ENCODE data around the gene FAM184B.
"Not testable (repeated sequence)": the region's sequence is repeated elsewhere in the genome, so short reads cannot be mapped to it uniquely, and the experiment has no call there.

The FAM184B gene

DNA sequence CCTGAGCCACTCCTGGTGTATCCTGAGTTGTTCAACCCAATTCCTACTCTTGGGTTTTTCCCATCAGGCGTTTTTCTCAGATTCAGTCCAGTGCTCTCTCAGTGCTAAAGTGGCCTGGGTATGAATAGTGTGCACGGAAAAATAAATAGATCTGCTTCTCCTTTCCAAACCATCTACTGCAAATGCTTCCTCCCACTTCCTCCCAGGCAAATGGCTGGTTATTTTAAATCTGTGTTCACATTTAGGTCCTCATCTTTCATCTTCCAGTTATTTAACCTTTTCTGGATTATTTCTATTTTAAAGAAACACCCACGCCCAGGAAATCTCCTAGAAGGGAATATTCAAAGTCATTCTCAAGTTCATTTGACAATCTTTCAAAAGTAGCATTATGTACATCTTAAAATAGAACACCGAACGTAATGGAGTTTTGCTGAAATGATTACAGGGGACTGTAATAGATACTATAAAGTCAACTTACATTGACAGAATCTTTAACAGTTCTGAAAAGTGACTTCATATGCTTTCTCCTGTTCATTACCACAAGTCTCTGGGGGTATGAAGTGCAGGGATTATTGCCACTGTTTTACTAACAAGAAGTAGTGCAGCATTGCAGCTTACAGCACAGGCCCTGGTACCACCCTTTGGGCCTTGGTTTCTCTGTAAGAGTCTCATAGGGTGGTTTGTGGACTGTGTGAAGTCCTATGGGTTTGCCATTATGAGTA lies 100.7 kb downstream of the FAM184B start:
- no peak for DNase-seq

DNA sequence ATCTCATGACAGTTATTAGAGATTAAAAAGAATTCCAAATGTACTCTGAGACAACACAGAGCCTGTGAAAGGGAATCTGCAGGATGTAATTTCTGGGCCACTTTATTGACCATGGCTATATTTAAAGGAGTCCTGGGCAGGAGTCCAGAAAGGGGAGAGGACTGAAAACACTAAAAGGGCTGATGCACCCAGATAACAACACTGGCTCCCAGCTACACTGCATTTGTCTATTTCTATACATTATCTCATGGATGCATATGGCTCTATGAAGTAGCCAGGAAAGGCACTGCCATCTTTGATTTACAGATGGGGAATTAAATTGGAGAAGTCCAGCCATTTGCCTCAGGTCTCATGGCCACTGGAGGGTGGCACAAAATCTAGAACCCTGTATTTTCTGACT lies 111.0 kb downstream of the FAM184B start:
- DNase-seq = no peak

DNA sequence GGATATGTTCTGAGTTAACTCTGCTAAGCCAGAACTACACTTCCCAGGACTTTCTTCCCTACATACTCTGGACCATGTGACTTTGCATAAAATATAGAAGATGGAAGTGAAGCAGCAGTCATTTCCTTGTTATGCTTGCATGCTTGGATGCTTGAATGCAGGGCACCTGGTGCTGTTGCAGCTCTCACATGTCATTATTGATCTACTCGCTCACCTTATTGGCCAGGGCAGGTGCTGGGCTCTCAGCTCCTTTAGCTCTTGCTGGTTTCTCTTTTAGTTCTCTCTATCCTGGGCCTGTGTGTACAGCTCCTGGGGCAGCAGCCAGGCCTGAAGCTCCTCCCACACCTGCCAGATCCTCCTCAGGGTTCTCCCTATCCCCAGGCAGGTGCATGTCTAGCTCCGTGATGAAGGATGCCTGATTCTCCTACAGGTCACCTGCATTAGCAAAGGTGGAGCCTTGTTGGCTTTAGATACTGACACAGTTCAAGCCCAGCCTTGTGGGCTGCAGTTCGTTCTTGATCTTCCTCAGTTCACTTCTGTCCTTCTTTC lies 113.7 kb downstream of the FAM184B start:
- DNase-seq = no peak

DNA sequence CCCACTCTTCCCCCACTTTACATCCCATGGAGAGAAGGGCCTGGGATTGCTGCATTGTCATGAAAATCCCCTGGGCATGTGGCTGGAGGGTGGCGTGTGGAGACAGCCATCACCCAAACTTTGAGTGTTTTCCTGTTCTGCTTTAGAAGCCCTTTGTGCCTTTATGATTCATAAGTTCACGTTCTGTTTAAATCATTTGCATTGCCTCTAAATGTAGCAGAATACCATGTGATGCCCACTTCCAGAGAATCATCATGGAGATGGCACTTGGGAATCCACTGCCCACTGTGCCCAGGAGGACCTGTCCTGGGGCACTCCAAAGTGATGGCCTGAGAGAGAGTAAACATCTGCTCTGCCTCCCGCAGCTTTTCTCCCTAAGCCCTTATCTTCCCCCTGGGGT lies 114.2 kb downstream of the FAM184B start:
- DNase-seq = no peak

DNA sequence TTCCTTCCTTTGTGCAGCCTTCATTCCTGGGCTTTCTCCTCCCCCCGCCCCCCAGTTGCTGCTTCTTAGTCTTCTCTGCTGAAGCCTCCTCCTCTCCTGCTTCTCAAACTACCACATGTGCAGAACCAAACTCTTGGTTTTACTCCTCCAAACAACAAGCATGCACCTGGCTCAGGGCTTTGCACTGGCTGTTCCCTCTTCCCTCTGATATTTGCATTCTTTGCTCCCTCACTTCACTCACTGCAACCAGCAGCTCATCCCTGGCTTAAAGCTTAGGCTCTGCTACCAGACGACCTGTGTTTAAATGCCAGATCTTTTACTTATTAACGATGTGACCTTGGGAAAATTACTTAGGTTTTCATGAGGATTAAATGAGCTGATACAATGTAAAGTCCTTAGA lies 115.6 kb downstream of the FAM184B start:
- no peak for DNase-seq

DNA sequence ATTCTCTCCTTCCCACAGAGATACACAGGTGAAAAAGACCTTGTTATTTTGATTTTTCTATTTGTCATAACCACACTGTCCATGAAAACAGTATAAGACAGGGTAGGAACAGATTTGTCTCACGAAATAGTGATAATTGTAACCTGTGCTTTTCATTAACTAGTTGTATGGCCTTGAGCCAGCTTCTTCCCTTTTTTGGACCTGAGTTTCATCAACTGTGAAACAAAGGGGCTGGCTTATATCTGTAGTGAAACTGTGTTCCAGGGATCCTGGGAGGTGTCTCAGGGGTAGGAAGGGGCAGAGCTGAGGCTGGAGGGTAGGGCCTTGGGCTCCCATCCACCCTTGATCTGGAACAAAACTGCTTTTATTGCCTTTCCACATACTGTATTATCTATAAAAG lies 116.1 kb downstream of the FAM184B start:
- DNase-seq = peak in 1 of 2 donors; percentile 3

DNA sequence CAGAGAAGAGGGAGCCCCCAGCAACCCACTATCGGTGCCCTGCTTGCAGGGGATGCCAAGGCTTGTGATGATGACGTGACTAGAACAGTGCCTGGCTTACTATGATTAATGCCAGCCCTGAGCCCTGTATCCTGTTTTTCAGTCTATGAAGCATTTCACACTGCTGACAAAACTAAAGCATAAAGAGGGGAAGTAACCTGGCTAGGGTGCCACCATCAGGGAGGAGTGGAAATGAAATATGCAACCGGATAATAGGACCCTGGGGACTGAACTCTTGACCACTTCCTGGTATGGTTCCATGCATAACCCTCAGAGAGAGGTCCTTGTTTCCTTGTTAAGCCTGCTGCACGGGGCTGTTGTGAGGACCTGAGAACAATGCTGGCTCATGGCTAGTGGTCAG lies 116.7 kb downstream of the FAM184B start:
- DNase-seq = peak; percentile 14 to 26

DNA sequence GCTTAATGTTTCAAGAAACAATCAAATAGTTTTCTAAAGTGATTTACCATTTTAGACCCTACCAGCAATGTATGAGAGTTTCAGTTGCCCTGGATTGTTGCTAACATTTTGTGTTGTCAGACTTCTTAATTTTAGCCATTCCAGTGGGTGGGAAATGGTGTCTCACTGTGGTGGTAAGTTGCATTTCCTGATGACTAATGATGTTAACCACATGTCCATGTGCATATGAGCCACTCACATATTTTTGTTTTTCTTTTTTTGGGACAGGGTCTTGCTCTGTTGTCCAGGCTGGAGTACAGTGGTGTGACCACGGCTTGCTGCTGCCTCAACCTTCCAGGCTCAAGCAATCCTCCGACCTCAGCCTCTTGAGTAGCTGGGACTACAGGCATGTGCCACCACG lies 118.7 kb downstream of the FAM184B start:
- peak; percentile 45 to 59 for DNase-seq

DNA sequence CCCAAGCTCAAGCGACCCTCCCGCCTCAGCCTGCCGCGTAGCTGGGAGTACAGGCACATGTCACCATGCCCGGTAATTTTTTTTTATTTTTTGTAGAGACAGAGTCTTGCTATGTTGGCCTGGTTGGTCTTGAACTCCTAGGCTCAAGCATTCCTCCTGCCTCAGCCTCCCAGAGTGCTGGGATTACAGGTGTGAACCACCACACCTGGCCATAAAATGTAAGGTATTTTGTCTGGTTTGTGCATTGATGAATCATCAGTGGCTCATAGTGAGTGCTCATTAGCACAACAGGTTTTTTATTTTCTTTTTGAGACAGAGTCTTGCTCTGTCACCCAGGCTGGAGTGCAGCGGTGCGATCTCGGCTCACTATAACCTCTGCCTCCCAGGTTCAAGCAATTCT lies 122.2 kb downstream of the FAM184B start:
- DNase-seq = not testable (repeated sequence)

DNA sequence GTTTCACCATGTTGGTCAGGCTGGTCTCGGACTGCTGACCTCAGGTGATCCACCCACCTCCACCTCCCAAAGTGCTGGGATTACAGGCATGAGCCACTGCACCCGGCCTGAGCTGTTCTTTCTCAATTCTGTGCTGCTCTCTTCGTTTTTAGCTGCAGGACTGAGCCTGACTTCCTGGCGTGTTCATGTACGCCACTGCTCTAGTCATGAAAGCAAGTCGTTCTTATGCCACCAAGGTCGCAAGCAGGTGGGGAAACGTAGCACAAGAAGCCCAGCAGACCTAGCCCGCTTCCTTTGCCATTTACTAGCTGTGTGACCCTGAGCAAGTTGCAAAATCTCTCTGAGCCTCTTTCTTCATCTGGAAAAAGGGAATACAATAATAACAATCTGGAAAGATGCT lies 123.6 kb downstream of the FAM184B start:
- no peak for DNase-seq

DNA sequence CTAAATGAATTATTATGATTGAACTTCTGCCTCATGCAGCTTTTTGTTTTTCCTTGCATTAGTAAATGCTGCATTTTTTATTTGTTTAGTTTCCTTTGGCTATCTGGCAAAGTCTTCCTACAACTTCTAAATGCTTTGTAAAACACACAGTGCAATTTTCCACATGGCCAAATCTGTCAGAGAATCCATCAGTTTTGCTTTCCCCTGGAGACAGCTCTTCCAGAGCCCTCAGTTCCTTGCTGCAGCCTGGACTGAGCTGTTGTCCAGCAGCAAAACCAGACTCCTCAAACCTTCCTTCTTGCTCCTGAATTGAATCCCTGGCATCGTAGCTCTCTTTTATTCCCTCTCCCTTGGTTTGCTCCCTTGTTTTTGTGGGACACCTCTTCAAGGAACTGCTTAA lies 124.3 kb downstream of the FAM184B start:
- no peak for DNase-seq

DNA sequence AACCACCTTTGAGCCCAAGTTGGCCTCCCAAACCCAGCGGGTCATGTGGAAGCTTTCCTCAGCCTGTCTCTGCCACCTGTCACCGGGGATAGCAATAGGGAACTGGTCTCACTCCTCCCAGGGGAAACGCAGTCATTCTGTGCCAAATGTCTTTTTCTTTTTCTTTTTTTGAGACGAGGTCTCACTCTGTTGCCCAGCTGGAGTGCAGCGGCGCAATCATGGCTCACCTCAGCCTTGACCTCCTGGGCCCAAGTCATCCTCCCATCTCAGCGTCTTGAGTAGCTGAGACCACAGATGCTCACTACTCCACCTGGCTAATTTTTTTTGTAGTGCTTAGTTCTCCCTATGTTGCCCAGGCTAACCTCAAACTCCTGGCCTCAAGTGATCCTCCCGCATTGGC lies 126.7 kb downstream of the FAM184B start:
- DNase-seq = no peak

DNA sequence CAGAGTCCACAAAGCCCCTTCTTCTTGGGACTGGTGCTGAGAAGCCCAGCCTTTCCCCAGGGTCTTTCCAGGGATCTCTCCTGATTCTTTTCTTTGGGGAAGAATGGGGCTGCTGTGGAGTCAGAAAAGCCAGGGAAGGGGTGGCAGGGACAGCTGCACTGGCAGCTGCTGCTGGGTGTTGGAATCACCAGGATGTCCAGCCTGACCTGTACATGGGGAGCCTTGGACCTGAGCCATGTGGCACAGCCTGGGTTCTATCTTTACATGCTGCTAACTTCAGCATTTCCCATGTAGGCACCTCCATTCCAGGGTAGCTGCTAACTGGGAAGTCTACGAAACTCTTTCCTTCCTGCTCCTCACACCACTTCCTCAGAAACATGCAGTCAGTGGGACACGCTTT lies 131.0 kb downstream of the FAM184B start:
- no peak for DNase-seq

DNA sequence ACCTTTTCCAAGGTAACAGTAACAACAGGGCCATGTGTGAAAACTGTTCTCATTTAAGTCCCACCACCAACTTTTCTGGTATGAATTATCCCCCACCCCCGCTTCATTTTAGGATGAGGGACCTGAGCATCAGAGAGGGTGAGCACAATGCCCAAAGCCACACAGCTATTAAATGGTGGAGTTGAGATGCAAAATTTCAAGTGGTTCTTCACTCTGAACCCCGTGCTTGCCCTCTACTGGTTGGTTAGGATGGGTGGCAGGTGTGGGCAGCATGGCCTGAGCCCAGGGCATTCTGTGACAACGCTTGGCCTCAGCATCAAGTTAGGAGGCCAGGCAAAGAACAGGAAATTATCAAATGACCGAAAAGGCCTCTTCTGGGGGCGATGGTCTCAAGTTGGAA lies 133.5 kb downstream of the FAM184B start:
- no peak for DNase-seq

DNA sequence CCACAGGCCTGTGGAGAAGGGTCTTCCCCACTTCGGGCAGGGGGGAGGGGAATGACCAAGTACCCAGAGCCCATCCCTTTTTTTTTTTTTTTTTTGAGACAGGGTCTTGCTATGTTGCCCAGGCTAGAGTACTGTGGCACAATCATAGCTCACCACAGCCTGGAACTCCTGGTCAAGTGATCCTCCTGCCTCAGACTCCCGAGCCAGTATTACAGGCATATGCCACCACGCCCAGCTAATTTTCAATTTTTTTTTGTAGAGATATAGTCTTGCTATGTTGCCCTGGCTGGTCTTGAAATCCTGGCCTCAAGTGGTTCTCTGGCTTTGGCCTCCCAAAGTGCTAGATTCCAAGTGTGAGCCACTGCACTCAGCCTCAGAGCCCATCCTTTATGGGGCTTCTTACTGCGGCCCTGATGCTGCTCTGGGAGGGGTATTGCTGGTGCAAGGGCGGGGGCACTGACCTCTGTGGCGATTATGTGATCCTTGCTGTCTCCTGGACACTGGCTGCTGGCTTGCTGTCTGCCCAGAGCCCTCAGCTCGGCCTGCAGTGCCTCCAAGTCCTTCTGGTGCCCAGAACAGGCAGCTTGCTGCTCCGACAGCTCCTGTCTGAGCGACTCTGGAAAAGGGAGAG lies 134.1 kb downstream of the FAM184B start:
- no peak for DNase-seq

DNA sequence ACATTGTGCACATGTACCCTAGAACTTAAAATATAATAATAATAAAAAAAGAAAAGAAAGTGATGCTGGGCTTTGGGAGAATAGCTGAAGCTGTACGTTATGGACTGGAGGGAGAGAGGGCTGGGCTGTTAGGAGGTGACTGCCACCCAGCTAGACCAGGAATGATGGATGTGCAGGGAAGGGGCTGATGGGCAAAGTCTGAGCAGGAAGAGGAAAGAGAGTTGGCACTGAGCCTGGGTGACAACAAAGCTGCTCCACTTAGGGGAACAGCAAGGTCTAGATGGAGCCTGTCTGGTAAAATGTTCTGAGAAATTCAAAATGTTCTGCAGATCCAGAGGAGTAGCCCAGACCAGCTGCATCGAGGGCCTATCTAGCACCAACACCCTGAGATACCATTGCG lies 134.7 kb downstream of the FAM184B start:
- DNase-seq = no peak

DNA sequence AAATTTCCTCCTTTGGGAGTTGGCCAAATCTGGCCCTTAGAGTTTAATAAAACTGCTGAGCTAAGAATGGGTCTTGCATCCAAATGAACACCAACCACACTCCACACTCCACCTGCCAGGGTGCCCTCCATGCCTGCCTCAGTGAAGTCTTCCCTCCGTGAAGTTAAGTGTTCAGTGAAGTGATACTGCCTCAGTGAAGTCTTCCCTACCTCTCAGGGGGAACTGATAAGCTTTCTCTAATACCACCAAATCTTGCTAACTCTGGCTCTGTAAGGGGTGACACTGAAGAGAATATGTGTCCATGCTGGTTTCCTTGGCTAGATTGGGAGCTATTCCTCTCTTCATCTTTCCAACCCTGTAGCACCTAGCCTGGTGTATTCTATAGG lies 139.0 kb downstream of the FAM184B start:
- DNase-seq = no peak

DNA sequence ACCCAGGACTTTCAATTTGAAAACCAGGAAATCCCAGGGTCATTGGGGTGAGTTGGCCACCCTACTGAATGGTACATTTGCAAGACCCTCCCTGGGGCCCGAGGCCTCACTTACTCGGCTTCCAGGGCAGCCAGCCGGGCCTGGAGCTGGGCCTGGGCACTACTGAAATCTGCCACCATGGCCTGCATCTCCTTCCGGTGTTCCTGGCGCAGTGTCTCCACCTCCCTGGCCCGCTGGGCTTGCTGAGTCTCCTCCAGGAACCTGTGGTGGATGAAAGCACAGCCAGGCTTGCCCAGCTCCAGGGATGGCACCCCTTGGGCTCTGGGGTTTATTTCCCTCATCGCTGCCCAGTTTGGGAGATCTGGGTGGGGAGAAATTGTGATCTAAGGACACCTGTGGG lies 142.3 kb downstream of the FAM184B start:
- no peak for DNase-seq

DNA sequence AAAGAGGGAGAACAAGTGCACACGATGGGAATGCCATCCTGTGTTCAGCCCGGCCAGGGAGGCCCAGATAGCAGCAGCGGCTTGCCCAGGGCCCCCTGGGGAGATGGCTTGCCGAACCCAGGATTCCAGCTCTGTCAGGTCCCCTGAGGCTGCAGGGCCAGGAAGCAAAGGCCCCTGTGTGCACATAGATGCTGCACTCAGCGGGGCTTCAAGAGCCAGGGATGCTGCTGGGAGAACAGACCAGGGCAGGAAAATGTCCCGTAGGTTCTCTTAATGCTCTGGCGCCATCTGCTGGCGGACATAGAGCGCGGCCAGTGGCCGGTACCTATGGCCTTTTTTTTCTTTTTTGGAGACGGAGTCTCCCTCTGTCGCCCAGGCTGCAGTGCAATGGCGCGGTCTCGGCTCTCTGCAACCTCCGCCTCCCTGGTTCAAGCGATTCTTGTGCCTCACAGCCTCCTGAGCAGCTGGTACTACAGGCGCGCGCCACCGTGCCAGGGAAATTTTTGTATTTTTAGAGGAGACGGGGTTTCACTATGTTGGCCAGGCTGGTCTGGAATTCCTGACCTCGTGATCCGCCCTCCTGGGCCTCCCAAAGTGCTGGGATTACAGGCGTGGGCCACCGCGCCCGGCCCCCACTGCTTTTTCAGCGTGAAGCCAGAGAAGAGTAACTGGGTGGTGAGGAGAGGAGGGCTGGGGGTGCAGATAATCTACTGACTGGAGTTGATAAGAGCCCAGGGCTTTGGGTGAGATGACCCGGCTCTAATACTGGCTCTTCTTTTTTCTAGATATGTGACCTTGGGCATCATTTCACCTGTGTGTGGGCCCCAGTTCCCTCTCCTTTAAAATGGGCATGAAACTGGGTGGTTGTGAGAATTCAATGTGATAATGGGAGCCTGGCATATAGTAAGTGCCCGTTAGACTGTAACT lies 144.5 kb downstream of the FAM184B start:
- peak; percentile 40 to 84 for DNase-seq

DNA sequence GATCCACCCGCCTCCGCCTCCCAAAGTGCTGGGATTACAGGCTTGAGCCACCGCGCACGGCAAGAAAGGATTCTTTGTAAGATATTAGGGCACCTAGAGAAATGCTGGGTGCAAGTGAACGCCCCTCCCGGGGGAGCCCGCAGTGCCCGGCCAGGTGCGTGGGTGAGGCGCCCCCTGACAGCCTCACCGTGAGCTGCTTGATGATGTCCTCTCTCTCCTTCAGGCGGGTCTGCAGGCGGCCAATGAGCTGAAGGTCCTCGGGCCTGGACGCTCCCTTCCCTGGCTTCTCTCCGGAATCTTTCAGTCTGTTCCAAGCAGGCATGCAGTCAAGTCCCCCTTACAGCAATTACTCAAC lies 145.1 kb downstream of the FAM184B start:
- DNase-seq = no peak

DNA sequence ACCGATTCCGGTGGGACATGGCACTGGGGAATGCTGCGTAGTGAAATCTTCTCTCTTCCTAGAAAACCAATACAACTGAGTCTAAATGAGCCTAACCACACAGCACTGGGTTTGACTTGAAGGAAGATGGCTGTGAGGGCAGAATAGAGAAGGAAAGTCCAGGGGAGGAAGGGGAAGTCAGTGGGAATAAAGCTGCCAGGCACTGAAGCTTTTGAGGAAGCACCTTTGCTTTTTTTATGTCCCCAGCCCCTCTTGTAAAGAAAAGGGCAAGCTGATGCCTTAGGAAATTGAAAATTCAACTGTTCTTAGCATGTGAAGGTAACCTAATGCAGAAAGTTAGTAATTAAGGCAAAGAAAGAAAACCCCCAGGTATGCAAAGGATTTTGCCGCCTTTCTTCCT lies 146.4 kb downstream of the FAM184B start:
- peak; percentile 2 to 9 for DNase-seq

DNA sequence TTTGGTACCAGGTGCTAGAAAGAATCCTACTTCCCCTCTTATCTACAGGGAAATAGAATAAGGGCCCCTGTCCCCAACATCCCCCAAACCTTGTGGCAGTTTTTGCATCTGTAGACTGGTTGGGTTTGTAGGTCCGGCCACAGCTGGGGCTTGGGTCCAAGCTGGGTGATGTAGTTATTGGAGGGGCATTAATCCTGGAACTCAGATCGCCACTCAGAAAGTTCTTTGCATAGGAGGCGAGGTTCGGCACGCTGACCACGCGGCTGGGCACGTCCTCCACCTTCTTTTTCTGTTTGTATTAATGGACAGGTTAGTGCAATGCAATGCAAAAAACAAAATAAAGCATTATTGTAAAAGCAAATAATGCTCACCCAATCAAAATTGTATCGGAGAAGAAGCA lies 147.8 kb downstream of the FAM184B start:
- DNase-seq = no peak

DNA sequence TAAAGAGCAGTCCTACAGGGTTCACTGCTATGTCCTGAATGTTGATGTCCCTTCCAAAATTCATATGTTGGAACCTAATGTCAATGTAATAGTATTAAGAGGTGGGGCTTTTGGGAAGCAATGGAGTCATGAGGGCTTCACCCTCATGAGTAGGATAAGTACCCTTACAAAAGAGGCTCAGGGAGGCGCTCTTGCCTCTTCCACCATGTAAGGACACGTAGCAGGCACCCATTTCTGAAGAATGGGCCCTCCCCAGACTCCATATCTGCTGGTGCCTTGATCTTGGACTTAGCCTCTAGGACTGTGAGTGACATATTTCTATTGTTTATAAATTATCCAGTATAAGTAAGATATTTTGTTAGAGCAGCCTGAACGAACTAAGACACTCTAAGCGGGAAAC lies 151.2 kb downstream of the FAM184B start:
- no peak for DNase-seq

DNA sequence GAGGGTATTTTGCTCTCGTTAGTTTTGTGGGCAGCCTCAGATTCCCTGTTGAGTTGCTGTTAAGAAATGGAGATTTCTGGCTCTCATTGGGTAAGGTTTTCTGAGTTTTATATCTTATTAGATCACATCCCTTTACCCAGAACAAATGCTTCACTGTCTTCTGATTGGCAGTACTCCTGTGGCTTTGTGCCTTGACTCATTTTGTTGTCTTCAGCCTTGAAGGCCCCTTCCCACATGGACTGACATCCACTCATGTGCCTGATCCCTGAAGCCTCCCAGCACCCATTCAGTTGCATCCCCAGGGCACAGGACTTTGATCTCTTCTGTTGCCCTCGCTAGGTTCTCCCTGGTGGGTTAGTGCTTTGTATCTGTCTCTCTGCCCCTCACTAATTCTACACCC lies 156.6 kb downstream of the FAM184B start:
- no peak for DNase-seq
